Measurements from ENCODE around the gene TCF15. TPM values are rescaled to one million over a fixed set of nuclear protein-coding genes. Genes with fewer than 3 reads are reported as not detected.

TCF15 gene
- total and polyA plus RNA-seq, 2 of the 13 experiments (the other 11 are each of a cell fraction or from before 2014, with no cell fraction given) = not detected

- WGBS (ENCODE audit: low lambda C conversion rate) = 38% methylated on average over 11 of the region's 11 CpGs
- in situ Hi-C loops (cut with HindIII; ENCODE audit: extremely low pct_ligation_motif_present, low pct_unique_long_range_greater_than_20kb) = loop anchor here (5.0 to 10.0 kb wide), 2 partner anchors 83 to 290 kb away; no protein-coding TSS in a partner anchor
- peak overlapping the region in 1 of 3 experiments; percentile 71; a peak in 2 of 6 replicates for H3K4me3 ChIP-seq (replicated peaks in 1 of 3; ENCODE audit: insufficient read depth in 1 of 3, low read depth in 2 of 3, low read length in 3 of 3)
- TF ChIP-seq AHR (CRISPR knock-in tag; IDR thresholded peaks at IDR 0.05) (no peak; the same call in 1 of the 2 replicates), NR2C2 (CRISPR knock-in tag; IDR thresholded peaks at IDR 0.05; ENCODE audit: borderline replicate concordance) (peak; percentile 41; the same call in 1 of the 2 replicates), PTBP1 (IDR thresholded peaks at IDR 0.05; ENCODE audit: low read depth, low read length, poor library complexity, severe bottlenecking) (no peak), ZSCAN31 (CRISPR knock-in tag; IDR thresholded peaks at IDR 0.05; ENCODE audit: low read depth) (no peak), BRF2 (CRISPR knock-in tag; IDR thresholded peaks at IDR 0.05) (no peak), MLX (CRISPR knock-in tag; IDR thresholded peaks at IDR 0.05) (no peak), SMARCE1 (IDR thresholded peaks at IDR 0.05; ENCODE audit: borderline replicate concordance) (no peak), FOXP1 (IDR thresholded peaks at IDR 0.05) (peak; percentile 69; the same call in 1 of the 2 replicates), FOXP1 (CRISPR knock-in tag; IDR thresholded peaks at IDR 0.05) (peak; percentile 61), MED13 (CRISPR knock-in tag; IDR thresholded peaks at IDR 0.05) (no peak), MAFG (CRISPR knock-in tag; IDR thresholded peaks at IDR 0.05) (no peak), FOSL2 (CRISPR knock-in tag; IDR thresholded peaks at IDR 0.05) (peak; percentile 33; the same call in 1 of the 2 replicates), RARA (CRISPR knock-in tag; IDR thresholded peaks at IDR 0.05) (peak; percentile 87), ZNF3 (CRISPR knock-in tag; IDR thresholded peaks at IDR 0.05) (peak; percentile 44; the same call in 1 of the 2 replicates), NR2F6 (IDR thresholded peaks at IDR 0.05) (peak; percentile 48; the same call in 1 of the 2 replicates), NR2F6 (CRISPR knock-in tag; IDR thresholded peaks at IDR 0.05) (peak; percentile 67), TRIM24 (CRISPR knock-in tag; IDR thresholded peaks at IDR 0.05) (peak; percentile 63; the same call in 1 of the 2 replicates), PBX3 (CRISPR knock-in tag; IDR thresholded peaks at IDR 0.05; ENCODE audit: borderline replicate concordance) (no peak), HMGXB4 (CRISPR knock-in tag; IDR thresholded peaks at IDR 0.05; ENCODE audit: borderline replicate concordance in 1 of 2, low read depth in 1 of 2) (no peak), ZMYM2 (CRISPR knock-in tag; IDR thresholded peaks at IDR 0.05) (peak; percentile 86; the same call in 1 of the 2 replicates)
These were observed 34.7 kb upstream of the TCF15 start for GRCh38 chr20:644692-645317.

More at GRCh38 chr20:644692-645317, 34.7 kb upstream of the TCF15 start:
- no peaks in the 10 kb centered on the region for H3K79me2 ChIP-seq (ENCODE audit: insufficient read depth, low read length)
- no peaks in the 10 kb centered on the region for H3K27me3 ChIP-seq (ENCODE audit: control insufficient read depth in 1 of 2, insufficient read depth in 2 of 2, low read length in 2 of 2)
- peak overlapping the region; percentile 67; the same call in 1 of the 2 replicates for H3K9ac ChIP-seq (ENCODE audit: insufficient read depth, low read depth, low read length)
- ChIA-PET POLR2A (interaction anchor here (0.7 to 2.6 kb wide), 9 partner anchors 14 to 1826 kb away, joined by 3 to 19 read pairs (median 5); partner anchors contain the start of genes CSNK2A1, NRSN2, SNRPB and TRIB3), CTCF (ENCODE audit: low intra/inter-chr PET ratio, low total read pairs) (interaction anchor here (2.2 to 3.0 kb wide), 2 partner anchors 23 to 83 kb away, joined by 12 to 36 read pairs; no protein-coding TSS in a partner anchor)
- H3K4me2 ChIP-seq (ENCODE audit: low read depth, low read length) = peak overlapping the region; percentile 99
- peaks cover 53% of the 10 kb centered on the region for H3K4me1 ChIP-seq (ENCODE audit: insufficient read depth, low read length)
- no TSS peak for BruUV-seq (replicated peaks)
- DNase-seq (ENCODE audit: low spot score) = no peak
- H4K20me1 ChIP-seq (ENCODE audit: insufficient read depth, low read length) = peaks cover 7% of the 10 kb centered on the region
- peaks cover 9 to 23% of the 10 kb centered on the region in 2 experiments for H3K36me3 ChIP-seq (replicated peaks in 1 of 2; ENCODE audit: control insufficient read depth in 1 of 2, insufficient read depth in 2 of 2, low read length in 2 of 2)
- no peak for ATAC-seq
- no peaks in the 10 kb centered on the region for H3K9me3 ChIP-seq (ENCODE audit: low read length)
- no peak overlapping the region for H2AFZ ChIP-seq (ENCODE audit: low read length)
- intact Hi-C loops (cut with micrococcal nuclease; ENCODE audit: unreplicated experiment) = loop anchor here (1.0 to 5.0 kb wide), 4 partner anchors 84 to 283 kb away; partner anchors contain the start of gene CSNK2A1
- peak; percentile 42 for FAIRE-seq
- H3K27ac ChIP-seq (ENCODE audit: extremely low read length, insufficient read depth, low read length) = peak overlapping the region; percentile 86

Measured in HepG2 (cell line).